GM19025 (cell line): Measurements from ENCODE around the gene PRR14L.
A peak's percentile ranks its signal among the peaks of the same experiment; 100 is the strongest.
"Not testable (repeated sequence)": the region's sequence is repeated elsewhere in the genome, so short reads cannot be mapped to it uniquely, and the experiment has no call there.

Experiments
- ATAC-seq: cut with Tn5 transposase; IDR thresholded peaks from one replicate; pipeline ENCODE4 v1.9.1; 2021; ENCODE audit warnings: mild to moderate bottlenecking, low read depth, moderate library complexity; ENCODE audit not compliant: unreplicated experiment

PRR14L gene

GRCh38 chr22:31749636-31750364 is at the start of gene PRR14L:
PRR14L (minus strand) TSS chr22:31750132; CDS start chr22:31738860, 11,272 bp downstream.
- peak; percentile 54 for ATAC-seq

DNA sequence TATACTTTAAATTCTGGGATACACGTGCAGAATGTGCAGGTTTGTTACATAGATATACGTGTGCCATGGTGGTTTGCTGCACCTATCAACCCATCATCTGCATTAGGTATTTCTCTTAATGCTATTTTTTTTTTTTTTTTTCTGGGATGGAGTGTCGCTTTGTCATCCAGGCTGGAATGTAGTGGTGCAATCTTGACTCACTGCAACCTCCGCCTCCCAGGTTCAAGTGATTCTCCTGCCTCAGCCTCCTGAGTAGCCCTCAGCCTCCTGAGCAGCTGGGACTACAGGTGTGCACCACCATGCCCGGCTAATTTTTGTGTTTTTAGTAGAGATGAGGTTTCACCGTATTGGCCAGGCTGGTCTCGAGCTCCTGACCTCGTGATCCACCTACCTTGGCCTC is 49.4 kb upstream of the PRR14L start:
- ATAC-seq: not testable (repeated sequence)

DNA sequence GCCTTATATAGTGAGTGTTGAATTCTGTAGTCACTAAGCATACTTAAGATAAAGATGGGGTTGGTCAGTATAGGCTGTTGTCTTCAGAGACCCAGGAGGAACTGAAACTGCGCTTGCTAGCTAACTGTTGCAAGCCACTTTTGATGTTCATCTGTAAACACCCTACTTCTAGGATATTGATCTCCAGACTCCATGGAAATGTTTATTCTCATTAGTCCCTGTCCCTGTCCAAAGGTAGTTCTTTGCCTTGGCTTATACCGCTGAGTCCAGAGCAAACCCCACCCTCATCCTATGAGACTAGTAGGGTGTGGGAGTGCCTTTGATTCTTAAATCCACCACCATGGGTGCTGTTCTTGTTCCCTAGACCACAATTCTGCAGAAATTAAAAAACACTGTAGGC is 40.3 kb upstream of the PRR14L start:
- ATAC-seq: no peak

DNA sequence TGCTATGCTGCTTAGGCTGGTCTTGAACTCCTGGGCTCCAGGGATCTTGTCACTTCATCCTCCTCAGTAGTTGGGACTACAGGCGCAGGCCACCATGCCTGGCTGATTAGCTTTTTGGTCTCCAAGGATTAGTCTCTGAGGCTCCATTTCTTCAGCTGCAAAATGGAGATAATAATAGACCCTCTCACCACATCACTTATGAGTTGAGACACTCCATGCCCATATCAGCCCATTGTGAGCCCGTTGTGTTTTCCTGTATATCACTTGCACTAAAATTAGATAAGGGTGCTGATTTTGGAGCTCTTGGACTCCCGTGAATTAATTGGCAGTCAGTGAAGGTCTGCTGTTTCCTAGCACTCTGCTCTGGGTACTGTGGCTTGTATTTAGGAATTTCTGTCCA is 39.9 kb upstream of the PRR14L start:
- no peak for ATAC-seq

DNA sequence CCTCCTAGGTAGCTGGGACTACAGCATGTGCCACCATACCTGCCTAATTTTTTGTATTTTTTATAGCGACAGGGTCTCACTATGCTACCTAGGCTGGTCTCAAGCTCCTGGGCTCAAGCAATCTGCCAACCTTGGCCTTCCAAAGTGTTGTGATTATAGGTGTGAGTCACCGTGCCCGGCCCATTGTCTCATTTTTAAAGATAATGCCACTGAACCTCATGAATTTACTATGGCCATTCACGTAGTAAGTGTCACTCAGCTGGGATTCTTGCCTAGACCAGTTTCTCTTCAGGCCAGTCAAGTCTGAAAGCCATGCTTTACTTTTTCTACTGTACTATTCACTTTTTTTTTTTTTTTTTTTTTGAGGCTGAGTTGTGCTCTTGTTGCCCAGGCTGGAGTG is 26.3 kb upstream of the PRR14L start:
- no peak for ATAC-seq

GRCh38 chr22:31773416-31773815 is 23.5 kb upstream of the PRR14L start:
- ATAC-seq: no peak

GRCh38 chr22:31768422-31769059 is 18.6 kb upstream of the PRR14L start:
- no peak for ATAC-seq

GRCh38 chr22:31764785-31765184 is 14.9 kb upstream of the PRR14L start:
- ATAC-seq: no peak

DNA sequence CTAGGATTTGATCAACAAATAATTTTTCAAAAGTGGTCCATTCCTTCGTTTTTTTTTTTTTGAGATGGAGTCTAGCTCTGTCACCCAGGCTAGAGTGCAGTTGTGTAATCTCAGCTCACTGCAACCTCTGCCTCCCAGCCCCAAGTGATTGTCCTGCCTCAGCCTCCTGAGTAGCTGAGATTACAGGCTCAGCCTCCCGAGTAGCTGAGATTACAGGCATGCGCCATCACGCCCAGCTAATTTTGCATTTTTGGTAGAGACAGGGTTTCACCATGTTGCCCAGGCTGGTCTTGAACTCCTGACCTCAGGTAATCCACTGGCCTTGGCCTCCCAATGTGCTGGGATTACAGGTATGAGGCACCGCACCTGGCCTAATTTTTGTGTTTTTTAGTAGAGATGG is 8.9 kb upstream of the PRR14L start:
- not testable (repeated sequence) for ATAC-seq

DNA sequence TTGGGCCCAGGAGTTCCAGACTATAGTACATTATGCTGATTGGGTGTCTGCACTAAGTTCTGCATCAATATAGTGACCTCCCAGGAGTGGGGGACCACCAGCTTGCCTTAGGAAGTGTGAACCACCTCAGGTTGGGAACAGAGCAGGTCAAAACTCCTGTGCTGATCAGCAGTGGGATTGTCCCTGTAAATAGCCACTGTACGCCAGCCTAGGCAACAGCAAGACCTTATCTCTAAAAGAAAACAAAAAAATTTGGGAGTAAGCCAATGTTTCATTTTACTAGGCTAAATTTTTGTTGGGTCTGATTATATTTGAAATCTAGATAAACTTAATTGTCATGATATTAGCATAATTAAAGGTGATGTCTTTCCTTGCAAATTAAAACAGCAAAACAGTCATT is 7.3 kb upstream of the PRR14L start:
- no peak for ATAC-seq

GRCh38 chr22:31754813-31755212 is 4.9 kb upstream of the PRR14L start:
- ATAC-seq: no peak

DNA sequence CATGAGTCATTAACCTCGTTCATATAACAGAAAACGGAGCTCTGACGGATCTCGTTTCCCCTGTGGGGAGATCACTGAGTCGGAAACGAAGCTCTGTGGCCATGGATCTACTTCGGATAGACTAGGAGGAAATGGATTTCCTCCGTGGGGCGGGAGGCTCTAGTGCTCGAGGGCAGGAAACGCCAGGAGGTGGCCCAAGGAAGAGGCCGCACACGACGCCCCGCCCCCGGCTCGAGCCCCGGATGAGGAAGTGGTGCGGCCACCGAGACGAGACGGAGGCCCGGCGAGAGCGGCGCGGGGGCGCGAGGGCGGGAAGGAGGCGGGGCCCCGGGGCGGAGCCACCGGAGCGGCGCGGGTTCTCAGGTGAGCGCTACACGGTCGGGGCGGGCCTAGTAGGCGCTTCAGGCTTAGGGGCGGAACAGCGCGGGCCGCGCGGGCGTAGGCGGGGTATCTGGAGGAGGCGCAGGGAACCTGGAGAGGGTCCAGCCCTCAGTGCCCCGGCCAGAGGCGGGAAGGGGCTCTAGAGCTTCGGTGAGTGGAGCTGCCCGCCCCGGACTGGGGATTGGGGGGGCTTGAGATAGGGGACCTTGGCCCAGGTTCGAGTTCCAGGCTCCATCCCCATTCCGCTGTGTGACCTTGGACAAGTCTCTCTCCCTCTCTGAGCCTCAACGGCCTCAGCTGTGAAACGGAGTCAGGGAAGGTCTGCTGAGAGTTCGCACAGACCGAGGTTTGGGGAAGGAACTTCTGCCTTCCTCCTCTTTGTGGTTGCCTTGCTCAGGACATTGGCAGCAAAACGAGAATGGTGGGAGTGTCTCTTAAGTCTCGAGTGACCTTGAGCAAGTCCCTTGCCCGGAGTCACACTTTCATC is 3.9 kb upstream of the PRR14L start, which contains the start of gene DEPDC5:
Gene DEPDC5, plus strand, starts transcription at position 386 of the 868 bp plus-strand sequence. CDS start 903 bp downstream, outside the sequence.
- ATAC-seq: peak; percentile 68

DNA sequence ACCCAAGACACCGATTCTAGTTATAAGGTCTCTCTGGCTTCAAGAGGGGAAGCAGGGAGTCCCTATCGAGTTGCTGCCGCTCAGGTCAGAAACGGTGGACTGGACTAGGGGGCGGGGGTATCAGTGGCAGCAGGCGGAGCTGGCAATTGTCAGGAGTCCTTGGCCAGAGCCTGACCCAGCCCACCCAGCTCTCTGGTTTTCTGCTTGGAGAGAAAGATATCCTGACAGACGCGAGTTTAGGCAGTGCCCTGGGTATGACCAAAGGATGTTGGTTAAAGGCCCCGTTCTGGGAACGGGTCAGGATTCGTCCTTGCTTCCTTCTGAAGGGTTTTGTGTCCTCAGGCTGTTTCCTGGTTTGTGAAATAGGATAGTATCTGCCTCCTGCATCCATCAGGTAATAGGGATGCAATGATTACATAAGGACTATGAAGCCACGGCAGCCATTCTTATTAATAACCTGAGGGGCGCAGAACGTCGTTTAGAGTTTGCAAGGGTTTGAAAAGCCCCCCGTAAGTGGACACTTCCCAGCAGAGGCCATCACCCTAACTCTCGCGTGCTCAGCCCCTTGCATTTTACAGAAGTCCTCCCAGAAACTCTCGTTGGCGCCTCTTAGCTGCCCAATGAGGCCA is 3.2 kb upstream of the PRR14L start:
- ATAC-seq: peak; percentile 3

DNA sequence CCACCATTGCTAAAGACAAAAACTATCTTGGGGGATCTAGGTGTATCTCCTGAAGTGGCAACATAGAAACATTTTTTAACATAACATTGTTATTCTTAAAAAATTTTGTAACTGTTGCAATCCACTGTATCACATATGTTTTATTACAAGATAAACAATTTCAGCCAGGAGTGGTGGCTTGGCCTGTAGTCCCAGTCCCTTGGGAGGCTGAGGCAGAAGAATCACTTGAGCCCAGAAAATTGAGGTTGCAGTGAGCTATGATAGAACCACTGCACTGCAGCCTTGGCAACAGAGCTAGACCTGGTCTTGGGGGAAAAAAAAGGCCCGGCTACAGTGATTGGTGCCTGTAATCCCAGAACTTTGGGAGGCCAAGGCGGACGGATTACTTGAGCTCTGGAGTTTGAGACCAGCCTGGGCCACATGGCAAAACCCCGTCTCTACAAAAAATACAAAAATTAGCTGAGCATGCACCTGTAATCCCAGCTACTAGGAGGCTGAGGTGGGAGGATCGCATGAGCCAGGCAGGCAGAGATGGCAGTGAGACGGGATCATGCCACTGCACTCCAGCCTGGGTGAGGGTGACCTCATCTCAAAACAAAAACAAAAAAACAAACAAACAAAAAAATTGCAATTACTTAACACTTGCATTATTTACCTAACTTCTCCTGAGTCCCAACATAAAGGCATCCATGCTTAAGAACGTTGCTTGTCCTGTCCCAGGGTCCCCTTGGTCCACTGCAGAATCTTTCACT is 2.3 kb upstream of the PRR14L start:
- no peak for ATAC-seq

DNA sequence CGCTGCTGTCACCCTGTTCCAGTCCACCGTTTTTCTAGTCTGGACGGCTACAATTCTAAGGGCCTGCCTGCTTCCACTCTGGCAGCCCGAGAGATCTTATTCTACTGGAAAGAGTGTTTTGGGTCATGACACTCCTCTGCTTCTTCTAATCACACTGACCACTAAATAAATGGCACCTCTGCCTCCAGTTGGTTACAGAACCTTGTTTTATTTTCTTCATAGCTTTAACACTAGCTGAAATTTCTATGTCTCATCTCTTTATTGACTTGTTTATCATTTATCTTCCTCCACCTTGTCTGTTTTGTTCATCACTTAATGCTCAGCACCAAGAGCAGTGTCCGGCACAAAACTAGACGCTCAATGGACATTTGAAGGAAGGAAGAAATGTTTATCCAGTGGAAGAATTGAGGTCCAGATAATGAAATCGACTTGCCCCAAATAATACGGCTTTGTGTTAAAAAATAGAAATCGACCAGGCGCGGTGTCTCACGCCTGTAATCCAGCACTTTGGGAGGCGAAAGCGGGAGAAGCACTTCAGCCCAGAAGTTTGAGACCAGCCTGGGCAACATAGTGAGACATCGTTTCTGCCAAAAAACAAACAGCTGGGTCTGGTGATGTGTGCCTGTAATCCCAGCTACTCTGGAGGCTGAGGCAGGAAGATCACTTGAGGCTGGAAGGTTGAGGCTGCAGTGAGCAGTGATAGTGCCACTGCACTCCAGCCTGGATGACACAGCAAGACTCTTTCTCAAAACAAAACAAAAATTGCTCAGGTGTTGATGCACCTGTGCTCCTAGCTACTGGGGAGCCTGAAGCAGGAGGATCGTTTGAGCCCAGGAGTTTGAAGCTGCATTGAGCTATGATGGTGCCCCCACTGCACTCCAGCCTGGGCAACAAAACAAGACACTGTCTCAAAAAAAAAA is 693 bp upstream of the PRR14L start:
- no peak for ATAC-seq

DNA sequence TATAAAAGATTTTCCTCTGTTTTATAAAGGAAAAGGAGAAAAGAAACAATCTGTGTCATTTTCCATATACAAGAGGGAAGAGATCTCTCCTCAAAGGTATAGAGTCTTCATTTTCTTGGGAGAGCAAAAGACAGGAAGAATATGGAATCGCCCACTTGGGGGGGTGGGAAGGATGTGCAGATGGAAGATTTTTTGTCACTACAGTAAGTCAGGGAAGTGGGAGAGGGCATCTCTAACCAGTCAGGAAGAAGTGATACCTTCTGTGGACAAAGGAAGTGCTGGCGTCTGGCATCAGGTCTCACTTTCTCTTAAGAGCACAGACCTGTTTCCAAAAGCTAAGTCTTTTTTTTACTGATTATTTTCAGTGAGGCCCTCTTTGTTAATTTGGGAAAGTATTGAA is 1.4 kb downstream of the PRR14L start:
- ATAC-seq: no peak

DNA sequence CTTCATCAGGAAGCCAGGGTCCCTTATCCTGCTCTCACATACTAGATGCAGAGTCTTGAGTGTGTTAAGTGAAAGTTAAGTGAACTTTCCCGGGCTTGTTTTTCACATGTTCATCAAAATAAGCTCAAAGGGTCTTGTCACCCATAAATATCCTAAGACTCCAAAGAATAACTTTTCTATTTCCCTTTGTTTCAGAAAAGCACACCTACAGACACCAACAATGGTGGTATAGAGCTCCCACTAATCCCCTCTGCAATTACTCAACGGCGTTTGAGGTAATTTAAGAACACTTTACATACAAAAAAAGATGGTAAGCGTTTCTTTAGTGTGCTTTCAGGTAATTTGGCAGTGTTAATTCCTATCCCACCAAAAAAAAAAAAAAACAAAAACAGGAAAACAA is 2.5 kb downstream of the PRR14L start:
- ATAC-seq: no peak

DNA sequence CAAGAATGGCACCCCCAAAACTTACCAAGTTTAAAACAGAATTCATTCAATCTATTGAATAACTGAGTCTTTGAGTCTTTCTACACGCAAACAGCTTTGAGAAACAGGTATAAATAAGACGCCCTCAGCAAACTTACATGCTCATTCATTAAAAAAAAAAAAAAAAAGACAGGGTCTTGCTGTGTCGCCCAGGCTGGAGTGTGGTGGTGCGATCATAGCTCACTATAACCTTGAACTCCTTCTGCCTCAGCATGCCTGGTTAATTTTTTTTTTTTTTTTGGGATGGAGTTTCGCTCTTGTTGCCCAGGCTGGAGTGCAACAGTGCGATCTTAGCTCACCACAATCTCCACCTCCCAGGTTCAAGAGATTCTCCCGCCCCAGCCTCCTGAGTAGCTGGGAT is 6.1 kb downstream of the PRR14L start:
- no peak for ATAC-seq

DNA sequence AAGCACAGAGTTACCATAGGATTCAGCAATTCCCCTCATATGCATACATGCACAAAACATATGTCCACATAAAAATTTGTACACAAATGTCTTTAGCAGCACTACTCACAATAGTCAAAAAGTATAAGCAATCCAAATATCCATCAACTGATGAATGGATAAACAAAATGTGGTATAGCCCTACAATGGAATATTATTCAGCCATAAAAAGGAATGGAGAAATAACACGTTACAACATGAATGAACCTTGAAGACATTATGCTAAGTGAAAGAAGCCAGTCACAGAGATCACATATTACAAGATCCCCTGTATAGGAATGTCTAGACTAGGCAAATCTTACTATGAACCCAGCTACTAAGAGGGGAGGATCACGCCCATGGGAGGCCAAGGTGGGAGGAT is 7.2 kb downstream of the PRR14L start:
- no peak for ATAC-seq
